MM.1S (cell line): ENCODE measurements around the gene ZCWPW1.

Experiments
- EZH2 ChIP-seq: fragments of 300-600 bp; sonication (generic); optimal IDR thresholded peaks from 2 replicates; pipeline ENCODE3; 2017; ENCODE audit warnings: low read depth, mild to moderate bottlenecking, antibody characterized with exemption, low read length, mixed read lengths
- EZH2phosphoT487 ChIP-seq: fragments of 300-600 bp; sonication (generic); IDR thresholded peaks from 2 replicates; pipeline ENCODE4 v1.6.1; 2018; ENCODE audit warnings: antibody characterized with exemption, low read length
- TF ChIP-seq, protein P1 (sequence below): fragments of 300-600 bp; sonication (generic); IDR thresholded peaks from 2 replicates; pipeline ENCODE4 v1.5.1; 2016; ENCODE audit warnings: antibody characterized with exemption, low read length, mixed read lengths

- TF ChIP-seq, protein P1, sequence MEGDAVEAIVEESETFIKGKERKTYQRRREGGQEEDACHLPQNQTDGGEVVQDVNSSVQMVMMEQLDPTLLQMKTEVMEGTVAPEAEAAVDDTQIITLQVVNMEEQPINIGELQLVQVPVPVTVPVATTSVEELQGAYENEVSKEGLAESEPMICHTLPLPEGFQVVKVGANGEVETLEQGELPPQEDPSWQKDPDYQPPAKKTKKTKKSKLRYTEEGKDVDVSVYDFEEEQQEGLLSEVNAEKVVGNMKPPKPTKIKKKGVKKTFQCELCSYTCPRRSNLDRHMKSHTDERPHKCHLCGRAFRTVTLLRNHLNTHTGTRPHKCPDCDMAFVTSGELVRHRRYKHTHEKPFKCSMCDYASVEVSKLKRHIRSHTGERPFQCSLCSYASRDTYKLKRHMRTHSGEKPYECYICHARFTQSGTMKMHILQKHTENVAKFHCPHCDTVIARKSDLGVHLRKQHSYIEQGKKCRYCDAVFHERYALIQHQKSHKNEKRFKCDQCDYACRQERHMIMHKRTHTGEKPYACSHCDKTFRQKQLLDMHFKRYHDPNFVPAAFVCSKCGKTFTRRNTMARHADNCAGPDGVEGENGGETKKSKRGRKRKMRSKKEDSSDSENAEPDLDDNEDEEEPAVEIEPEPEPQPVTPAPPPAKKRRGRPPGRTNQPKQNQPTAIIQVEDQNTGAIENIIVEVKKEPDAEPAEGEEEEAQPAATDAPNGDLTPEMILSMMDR = no peak
- no peak for TF ChIP-seq EZH2
- TF ChIP-seq EZH2phosphoT487 = no peak
Measured at GRCh38 chr7:100411101-100411500, 17.4 kb downstream of the ZCWPW1 start.
